ENCODE data around the gene IFNL4.

IFNL4 gene

DNA sequence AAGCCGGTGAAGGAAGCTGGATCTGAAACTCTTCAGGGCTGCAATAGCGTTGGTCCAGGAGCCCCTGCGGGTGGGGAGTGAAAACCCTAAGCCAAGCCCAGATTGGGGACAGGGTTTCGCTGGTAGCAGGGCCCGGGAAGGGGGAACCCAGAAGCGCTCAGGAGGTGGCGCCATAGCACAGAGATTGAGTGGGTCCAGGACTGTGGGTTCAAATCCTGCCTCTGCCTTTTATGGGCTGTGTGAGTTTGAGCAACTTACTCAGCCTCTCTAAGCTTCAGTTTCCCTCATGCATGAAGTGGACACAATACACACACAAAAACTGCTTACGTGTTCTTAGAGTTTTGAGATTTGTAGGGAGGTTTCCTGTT, 36.3 kb downstream of the IFNL4 start:
- Histone ChIP-seq H3K4me3 (ENCODE audit: insufficient read depth in 1 of 2, low read depth in 1 of 2, low read length in 2 of 2) (no peak overlapping the region), H2BK12ac (ENCODE audit: low read length in 2 of 2) (no peak overlapping the region), H3K14ac (ENCODE audit: low read length in 2 of 2) (no peak overlapping the region), H4K91ac (ENCODE audit: low read length) (no peak overlapping the region), H3K4me2 (ENCODE audit: low read length, poor library complexity, severe bottlenecking) (no peak overlapping the region), H2BK5ac (ENCODE audit: low read depth, low read length, poor library complexity, severe bottlenecking) (no peak overlapping the region), H2AK5ac (ENCODE audit: low read length, severe bottlenecking) (no peak overlapping the region), H3K18ac (ENCODE audit: low read depth in 1 of 2, low read length in 2 of 2) (no peak overlapping the region), H2BK120ac (ENCODE audit: low read depth, low read length) (no peak overlapping the region), H2AFZ (ENCODE audit: low read depth, low read length) (no peak overlapping the region), H3K36me3 (ENCODE audit: control insufficient read depth in 1 of 2, insufficient read depth in 2 of 2, low read depth in 1 of 2, low read length in 2 of 2) (no peaks in the 10 kb centered on the region), H3K23ac (ENCODE audit: low read length in 2 of 2) (no peak overlapping the region), H3K9me3 (ENCODE audit: control insufficient read depth, low read length) (peaks cover 9% of the 10 kb centered on the region), H4K8ac (ENCODE audit: low read length) (no peak overlapping the region), H2BK15ac (ENCODE audit: low read depth, poor library complexity, severe bottlenecking) (no peak overlapping the region), H3K9ac (ENCODE audit: low read length) (no peak overlapping the region), H3K27ac (ENCODE audit: low read length, poor library complexity, severe bottlenecking) (no peak overlapping the region), H3K4ac (ENCODE audit: low read depth in 1 of 2, low read length in 2 of 2) (no peak overlapping the region), H3K79me1 (replicated peaks; ENCODE audit: low read length, poor library complexity, severe bottlenecking) (no peaks in the 10 kb centered on the region), H3K4me1 (ENCODE audit: control insufficient read depth, insufficient read depth, low read depth, low read length) (peaks cover 1% of the 10 kb centered on the region), H3K27me3 (ENCODE audit: control insufficient read depth in 1 of 2, insufficient read depth in 1 of 2, low read length in 2 of 2) (peaks cover 17 to 28% of the 10 kb centered on the region in 2 experiments)
- peak; percentile 11 for DNase-seq
- WGBS = 28% methylated on average over 6 of the region's 8 CpGs

DNA sequence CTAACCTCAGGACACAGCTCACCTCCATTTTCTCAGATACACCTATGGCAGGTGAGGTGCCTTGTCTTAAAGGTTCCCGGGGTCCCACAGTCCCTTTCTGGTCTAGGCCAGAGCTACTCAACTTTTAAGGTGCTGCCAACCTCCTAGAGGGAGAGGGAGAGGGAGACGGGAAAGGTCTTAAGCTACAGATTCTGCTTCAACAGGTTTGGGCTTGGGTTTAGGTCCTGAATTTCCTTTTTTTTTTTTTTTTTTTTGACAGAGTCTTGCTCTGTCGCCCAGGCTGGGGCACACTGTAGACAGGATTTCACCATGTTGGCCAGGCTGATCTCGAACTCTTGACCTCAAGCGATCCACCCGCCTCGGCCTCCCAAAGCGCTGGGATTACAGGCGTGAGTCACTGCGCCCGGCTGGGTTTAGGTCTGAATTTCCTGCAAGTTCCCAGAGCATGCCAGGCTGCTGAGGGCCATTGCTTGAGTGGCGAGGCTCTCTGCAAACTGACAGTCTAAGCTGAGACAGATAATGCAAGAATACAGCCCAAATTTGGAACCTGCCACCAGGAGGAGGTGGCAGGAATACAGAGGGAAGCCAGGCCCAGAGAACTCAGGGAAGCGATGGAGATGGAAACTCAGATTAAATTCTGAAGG, 36.8 kb downstream of the IFNL4 start:
- Histone ChIP-seq H3K9me3 (ENCODE audit: control insufficient read depth, low read length) (peaks cover 4% of the 10 kb centered on the region), H3K23ac (ENCODE audit: low read length in 2 of 2) (no peak overlapping the region), H3K36me3 (ENCODE audit: control insufficient read depth in 1 of 2, insufficient read depth in 2 of 2, low read depth in 1 of 2, low read length in 2 of 2) (no peaks in the 10 kb centered on the region), H2BK15ac (ENCODE audit: low read depth, poor library complexity, severe bottlenecking) (no peak overlapping the region), H3K4me2 (ENCODE audit: low read length, poor library complexity, severe bottlenecking) (no peak overlapping the region), H2AK5ac (ENCODE audit: low read length, severe bottlenecking) (no peak overlapping the region), H2BK5ac (ENCODE audit: low read depth, low read length, poor library complexity, severe bottlenecking) (no peak overlapping the region), H3K79me1 (replicated peaks; ENCODE audit: low read length, poor library complexity, severe bottlenecking) (no peaks in the 10 kb centered on the region), H2AFZ (ENCODE audit: low read depth, low read length) (no peak overlapping the region), H3K18ac (ENCODE audit: low read depth in 1 of 2, low read length in 2 of 2) (no peak overlapping the region), H3K9ac (ENCODE audit: low read length) (no peak overlapping the region), H3K14ac (ENCODE audit: low read length in 2 of 2) (no peak overlapping the region), H4K91ac (ENCODE audit: low read length) (no peak overlapping the region), H3K27me3 (ENCODE audit: control insufficient read depth in 1 of 2, insufficient read depth in 1 of 2, low read length in 2 of 2) (peaks cover 21 to 33% of the 10 kb centered on the region in 2 experiments), H3K4ac (ENCODE audit: low read depth in 1 of 2, low read length in 2 of 2) (no peak overlapping the region), H2BK12ac (ENCODE audit: low read length in 2 of 2) (no peak overlapping the region), H3K27ac (ENCODE audit: low read length, poor library complexity, severe bottlenecking) (no peak overlapping the region), H3K4me3 (ENCODE audit: insufficient read depth in 1 of 2, low read depth in 1 of 2, low read length in 2 of 2) (no peak overlapping the region), H2BK120ac (ENCODE audit: low read depth, low read length) (no peak overlapping the region), H4K8ac (ENCODE audit: low read length) (no peak overlapping the region), H3K4me1 (ENCODE audit: control insufficient read depth, insufficient read depth, low read depth, low read length) (peaks cover 1% of the 10 kb centered on the region)
- DNase-seq = no peak
- WGBS = 70% methylated on average over 13 of the region's 13 CpGs

DNA sequence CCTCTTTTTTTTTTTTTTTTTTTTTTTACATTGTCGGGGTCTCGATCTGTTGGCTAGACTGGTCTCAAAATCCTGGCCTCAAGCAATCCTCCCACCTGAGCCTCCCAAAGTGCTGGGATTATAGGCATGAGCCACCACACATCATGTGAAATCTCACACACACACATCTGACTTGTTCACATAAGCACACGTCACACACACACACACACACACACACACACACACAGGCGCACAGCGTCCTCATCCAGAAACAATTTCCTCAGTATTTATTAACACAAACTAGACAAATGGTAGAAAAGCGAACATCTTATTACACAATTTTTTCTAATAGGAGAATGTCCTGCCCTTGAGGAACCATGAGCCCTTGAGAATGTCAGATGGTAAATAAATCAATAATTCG, 39.5 kb downstream of the IFNL4 start:
- Histone ChIP-seq H4K91ac (ENCODE audit: low read length) (no peak overlapping the region), H3K36me3 (ENCODE audit: control insufficient read depth in 1 of 2, insufficient read depth in 2 of 2, low read depth in 1 of 2, low read length in 2 of 2) (no peaks in the 10 kb centered on the region), H3K27ac (ENCODE audit: low read length, poor library complexity, severe bottlenecking) (no peak overlapping the region), H3K4ac (ENCODE audit: low read depth in 1 of 2, low read length in 2 of 2) (no peak overlapping the region), H4K8ac (ENCODE audit: low read length) (no peak overlapping the region), H3K4me2 (ENCODE audit: low read length, poor library complexity, severe bottlenecking) (no peak overlapping the region), H2BK15ac (ENCODE audit: low read depth, poor library complexity, severe bottlenecking) (no peak overlapping the region), H3K18ac (ENCODE audit: low read depth in 1 of 2, low read length in 2 of 2) (no peak overlapping the region), H3K79me1 (replicated peaks; ENCODE audit: low read length, poor library complexity, severe bottlenecking) (no peaks in the 10 kb centered on the region), H3K23ac (ENCODE audit: low read length in 2 of 2) (no peak overlapping the region), H2AFZ (ENCODE audit: low read depth, low read length) (no peak overlapping the region), H2BK120ac (ENCODE audit: low read depth, low read length) (no peak overlapping the region), H2BK5ac (ENCODE audit: low read depth, low read length, poor library complexity, severe bottlenecking) (no peak overlapping the region), H3K4me1 (ENCODE audit: control insufficient read depth, insufficient read depth, low read depth, low read length) (peaks cover 1% of the 10 kb centered on the region), H3K27me3 (ENCODE audit: control insufficient read depth in 1 of 2, insufficient read depth in 1 of 2, low read length in 2 of 2) (peaks cover 30 to 40% of the 10 kb centered on the region in 2 experiments), H3K9ac (ENCODE audit: low read length) (no peak overlapping the region), H2BK12ac (ENCODE audit: low read length in 2 of 2) (no peak overlapping the region), H3K9me3 (ENCODE audit: control insufficient read depth, low read length) (no peaks in the 10 kb centered on the region), H3K4me3 (ENCODE audit: insufficient read depth in 1 of 2, low read depth in 1 of 2, low read length in 2 of 2) (no peak overlapping the region), H2AK5ac (ENCODE audit: low read length, severe bottlenecking) (no peak overlapping the region), H3K14ac (ENCODE audit: low read length in 2 of 2) (no peak overlapping the region)
- WGBS = 91% methylated on average over 6 of the region's 7 CpGs
- DNase-seq = no peak

DNA sequence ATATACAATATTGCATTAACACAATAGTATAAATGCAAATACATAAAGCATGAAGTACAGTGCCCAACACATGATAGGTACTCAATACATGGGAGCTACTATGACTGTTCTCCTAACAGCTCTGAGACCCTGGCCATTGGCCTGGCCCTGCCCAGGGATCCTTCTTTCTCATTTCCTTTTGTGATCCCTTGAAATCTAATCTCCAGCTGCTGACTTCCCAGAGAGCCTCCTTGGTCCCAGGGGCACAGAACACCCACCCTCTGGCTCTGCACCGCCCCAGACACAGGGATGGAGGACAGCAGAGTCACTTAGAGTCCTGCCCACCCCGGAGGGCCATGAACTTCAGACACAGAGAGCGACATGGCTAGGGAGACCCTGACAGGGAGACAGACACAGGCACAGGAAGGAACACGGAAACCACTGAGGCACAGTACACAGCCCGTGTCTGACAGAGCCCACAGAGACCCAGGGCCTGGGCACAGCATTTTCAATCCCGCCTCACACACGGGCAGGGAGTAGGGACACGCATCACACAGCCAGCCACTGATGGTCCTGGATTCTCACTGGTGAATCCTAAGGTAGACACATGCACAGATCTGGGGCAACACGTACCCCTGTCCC, 40.4 kb downstream of the IFNL4 start:
- Histone ChIP-seq H3K79me1 (replicated peaks; ENCODE audit: low read length, poor library complexity, severe bottlenecking) (no peaks in the 10 kb centered on the region), H3K14ac (ENCODE audit: low read length in 2 of 2) (no peak overlapping the region), H3K27ac (ENCODE audit: low read length, poor library complexity, severe bottlenecking) (no peak overlapping the region), H3K27me3 (ENCODE audit: control insufficient read depth in 1 of 2, insufficient read depth in 1 of 2, low read length in 2 of 2) (peaks cover 37 to 50% of the 10 kb centered on the region in 2 experiments), H3K4ac (ENCODE audit: low read depth in 1 of 2, low read length in 2 of 2) (no peak overlapping the region), H4K8ac (ENCODE audit: low read length) (no peak overlapping the region), H3K4me3 (ENCODE audit: insufficient read depth in 1 of 2, low read depth in 1 of 2, low read length in 2 of 2) (no peak overlapping the region), H2BK120ac (ENCODE audit: low read depth, low read length) (no peak overlapping the region), H2BK5ac (ENCODE audit: low read depth, low read length, poor library complexity, severe bottlenecking) (no peak overlapping the region), H2AK5ac (ENCODE audit: low read length, severe bottlenecking) (no peak overlapping the region), H3K4me2 (ENCODE audit: low read length, poor library complexity, severe bottlenecking) (no peak overlapping the region), H2BK15ac (ENCODE audit: low read depth, poor library complexity, severe bottlenecking) (no peak overlapping the region), H3K9me3 (ENCODE audit: control insufficient read depth, low read length) (no peaks in the 10 kb centered on the region), H2AFZ (ENCODE audit: low read depth, low read length) (no peak overlapping the region), H3K23ac (ENCODE audit: low read length in 2 of 2) (peak overlapping the region in 1 of 2 experiments; percentile 94), H3K4me1 (ENCODE audit: control insufficient read depth, insufficient read depth, low read depth, low read length) (peaks cover 1% of the 10 kb centered on the region), H3K9ac (ENCODE audit: low read length) (no peak overlapping the region), H3K36me3 (ENCODE audit: control insufficient read depth in 1 of 2, insufficient read depth in 2 of 2, low read depth in 1 of 2, low read length in 2 of 2) (no peaks in the 10 kb centered on the region), H2BK12ac (ENCODE audit: low read length in 2 of 2) (no peak overlapping the region), H4K91ac (ENCODE audit: low read length) (no peak overlapping the region), H3K18ac (ENCODE audit: low read depth in 1 of 2, low read length in 2 of 2) (no peak overlapping the region)
- 80% methylated on average over 9 of the region's 9 CpGs for WGBS
- no peak for DNase-seq
